CD4-positive, alpha-beta T cell treated with Interleukin-4 for 4 hours (primary cell): ENCODE results near the gene FAM168A.
A peak's percentile ranks its signal among the peaks of the same experiment; 100 is the strongest.

Experiments used
- DNase-seq: peaks from one replicate; pipeline ENCODE4 v3.0.0-alpha.2; 2020

The FAM168A gene

DNA sequence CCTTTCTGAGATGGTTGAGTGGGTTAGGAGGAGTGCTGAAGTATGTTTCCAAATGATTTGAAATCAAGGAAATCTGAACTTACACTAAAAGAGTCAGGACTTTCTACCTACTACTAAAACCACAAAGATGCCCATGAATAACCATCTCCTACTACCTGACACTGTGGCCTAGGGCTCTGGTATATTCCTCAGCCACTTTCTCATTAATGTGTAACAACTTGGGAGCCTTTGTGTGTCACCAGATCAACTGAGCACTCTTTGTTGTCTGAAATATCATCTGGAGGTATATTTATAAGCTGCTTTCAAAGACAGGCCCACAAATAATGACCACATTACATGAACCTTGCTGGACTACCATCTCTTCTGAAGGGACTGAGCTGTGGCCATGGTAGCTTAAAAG lies 177.8 kb downstream of the FAM168A start:
- DNase-seq: no peak

DNA sequence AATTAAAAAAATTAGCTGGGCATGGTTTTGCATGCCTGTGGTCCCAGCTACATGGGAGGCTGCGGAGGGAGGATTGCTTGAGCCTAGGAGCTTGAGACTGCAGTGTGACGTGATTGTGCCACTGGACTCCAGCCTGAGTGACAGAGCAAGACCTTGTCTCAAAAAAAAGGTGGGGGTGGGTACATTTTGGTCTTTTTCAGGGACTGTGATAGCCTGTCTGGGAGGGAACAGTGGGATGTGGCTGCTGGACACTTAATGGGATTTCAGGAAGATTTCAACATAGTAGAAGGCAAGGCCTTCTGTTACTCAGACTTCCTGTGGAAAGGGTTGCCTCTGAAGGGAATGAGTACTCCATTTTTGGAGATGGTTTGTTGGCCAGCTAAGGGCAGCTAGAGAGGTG lies 181.1 kb downstream of the FAM168A start:
- DNase-seq: no peak

DNA sequence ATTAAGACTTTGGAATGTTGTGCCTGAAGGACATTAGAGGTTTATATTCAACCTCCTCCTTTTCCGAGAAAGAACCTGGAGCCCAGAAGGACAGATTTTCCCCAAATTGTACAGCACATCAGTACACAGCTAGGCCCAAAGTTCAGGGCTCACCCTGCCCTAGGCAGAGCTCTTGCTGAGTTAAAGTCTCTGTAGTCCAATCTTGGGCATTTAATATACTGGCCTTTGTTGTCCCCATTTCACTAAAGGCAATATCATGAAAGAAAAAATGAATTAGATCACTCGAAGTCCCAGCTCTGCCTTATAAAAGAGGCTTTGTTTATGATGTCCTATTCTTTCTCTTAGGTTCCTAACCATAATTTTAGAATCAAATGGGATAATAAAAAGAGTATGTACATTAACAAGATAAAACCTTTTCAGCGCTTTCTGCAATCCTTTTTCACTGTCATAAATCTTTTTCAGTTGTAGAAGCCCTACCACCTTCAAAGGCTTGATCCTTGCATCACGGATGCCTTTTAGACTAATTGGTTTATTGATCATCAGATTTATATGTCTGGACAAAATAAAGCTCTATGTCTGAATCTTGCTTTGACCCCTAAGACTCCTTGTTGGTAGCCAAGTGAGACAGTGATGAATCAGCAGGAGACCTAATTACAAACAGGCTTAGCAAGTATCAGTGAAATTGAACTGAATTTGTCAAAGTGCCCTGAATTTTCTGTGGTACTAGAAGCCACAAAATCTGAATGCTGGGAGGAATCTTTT lies 181.9 kb downstream of the FAM168A start:
- no peak for DNase-seq

DNA sequence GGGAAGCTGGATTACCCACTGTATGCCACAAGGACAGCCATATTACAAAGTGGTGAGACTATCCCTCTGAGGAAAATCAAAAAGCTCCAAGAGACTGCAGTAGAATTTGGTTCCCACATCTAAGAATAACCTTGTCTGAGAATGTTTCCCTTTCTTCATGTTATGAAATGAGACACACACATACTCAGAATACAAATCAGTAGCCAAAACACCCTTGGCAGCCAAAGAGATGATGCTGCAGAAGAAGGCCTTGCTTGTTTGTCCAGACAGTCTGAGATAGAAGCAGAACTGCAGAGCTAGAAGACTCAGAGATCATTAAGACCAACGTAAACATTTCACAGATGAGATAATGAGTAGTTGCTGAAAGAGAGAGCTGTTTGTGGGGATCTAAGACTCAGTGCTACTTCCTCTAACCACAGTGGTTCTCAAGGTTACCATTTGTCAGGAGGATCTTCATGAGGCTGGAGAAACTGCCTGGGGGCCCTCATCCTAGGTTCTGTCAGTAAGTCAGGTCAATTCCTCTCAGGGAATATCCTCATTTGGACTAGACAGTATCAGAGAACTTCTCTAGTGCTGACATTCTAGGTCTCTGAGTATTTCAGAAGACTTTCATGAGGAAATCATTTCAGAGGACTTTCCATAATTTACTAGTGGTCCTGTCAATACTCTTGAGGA lies 182.8 kb downstream of the FAM168A start:
- peak; percentile 2 for DNase-seq

DNA sequence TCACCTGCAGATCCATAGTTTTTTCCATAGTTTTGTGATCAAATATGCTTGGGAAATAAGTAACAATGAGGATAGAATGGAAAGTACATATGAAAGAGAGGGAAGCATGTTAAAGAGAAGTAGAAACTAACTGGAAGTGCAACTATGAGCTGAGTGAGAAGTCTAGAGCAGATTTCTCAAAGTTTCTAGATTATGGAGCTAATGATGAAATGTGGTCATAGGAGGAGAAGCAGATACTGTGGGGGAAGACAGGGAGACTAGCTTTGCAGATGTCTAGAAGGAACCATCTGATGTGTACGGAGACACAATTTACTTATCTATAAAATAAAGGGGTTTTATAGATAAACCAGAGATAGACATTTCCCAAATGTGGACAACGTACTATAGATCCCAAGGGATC lies 184.7 kb downstream of the FAM168A start:
- no peak for DNase-seq

DNA sequence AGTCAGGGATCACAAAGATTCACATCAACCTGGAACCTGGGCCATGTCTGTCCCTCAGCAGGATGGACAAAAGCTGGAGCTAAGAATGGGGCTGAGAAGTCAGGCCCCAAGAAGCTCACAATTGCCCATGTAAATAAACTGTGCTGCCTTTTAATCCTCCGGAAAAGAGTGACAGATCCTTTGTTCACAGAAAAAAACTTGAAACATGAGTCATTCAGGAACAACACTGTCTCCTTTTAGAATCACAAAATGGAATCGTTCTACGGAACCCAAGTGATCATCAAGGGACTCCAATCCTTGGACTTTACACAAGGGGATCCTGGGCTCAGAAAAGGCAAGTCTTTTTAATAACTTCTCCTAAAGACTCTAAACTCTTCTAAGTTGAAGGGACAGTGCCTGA lies 185.6 kb downstream of the FAM168A start:
- DNase-seq: no peak

DNA sequence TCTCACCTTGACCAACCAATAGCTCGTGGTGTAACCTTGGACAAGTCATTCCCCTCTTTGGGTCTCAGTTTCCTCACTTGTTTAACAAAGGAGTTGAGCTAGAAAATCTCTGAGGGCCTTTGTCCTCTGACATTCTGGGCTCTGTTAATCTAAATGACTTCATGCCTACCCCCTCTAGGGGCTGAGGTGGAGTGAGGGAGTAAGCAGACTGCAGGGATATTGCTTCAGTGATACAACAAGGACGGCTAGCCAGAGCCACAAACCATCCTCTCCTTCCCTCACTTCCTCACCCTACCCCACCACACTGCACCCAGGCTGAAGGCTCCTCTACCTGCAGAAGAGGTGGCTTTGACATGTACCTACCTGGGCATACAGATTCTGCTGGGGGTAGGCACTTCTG lies 186.9 kb downstream of the FAM168A start:
- DNase-seq: no peak

DNA sequence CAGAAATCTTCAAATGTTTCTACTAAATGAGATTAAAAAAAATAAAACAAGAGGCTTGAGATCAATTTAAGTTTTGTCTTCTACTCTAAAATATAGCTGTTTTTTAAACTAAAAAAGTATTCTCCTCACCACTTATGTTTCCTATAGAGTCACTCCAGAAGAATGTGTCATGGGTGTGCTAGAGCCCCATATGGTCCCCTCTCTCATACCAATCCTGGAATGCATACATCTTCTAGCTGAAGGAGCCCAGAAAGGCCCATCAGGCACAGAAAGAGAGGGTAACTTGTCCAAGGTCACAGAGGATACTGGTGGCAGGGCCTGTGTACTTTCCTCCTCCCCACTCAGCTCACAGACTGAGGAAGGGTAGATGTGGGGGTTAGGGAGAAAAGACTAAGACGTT lies 187.3 kb downstream of the FAM168A start:
- DNase-seq: no peak

DNA sequence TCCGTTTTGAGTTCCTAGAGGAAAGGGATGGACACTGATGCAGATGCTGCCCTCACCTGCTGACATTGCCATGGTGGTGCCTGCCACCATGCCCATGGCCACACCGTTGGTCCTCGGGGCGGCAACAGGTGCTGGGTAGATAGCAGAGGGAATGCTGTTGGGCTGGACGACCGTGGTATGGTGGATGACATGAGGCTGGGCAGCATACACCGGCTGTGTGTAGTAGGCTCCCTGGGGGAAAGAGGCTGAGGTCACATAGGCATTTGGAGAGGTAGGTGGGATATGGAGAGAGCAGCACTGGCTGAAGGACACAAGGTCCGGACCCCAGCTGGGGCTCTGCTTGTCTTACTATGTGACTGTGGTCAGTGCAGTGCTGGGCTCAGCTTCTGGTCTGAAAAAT lies 188.5 kb downstream of the FAM168A start:
- DNase-seq: no peak

DNA sequence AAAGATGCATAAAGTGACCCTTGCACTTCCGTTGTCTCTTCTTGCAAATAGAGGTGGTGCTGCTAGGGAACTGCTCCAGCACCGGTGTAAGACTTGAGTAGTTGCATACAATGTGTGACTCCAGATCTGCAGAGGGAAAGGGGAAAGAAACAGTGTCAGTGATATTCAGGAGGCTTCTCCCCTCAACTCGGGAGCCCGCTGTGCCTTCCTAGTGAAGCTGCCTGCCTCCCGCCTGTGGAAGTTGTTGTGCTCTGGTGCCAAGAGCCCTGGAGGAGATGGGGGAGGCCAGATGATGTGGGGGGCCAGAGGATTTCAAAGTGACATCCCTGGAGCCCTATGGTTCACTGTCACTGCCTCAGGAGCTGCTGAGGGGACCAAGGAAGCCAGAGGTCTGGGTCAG lies 191.3 kb downstream of the FAM168A start:
- no peak for DNase-seq

DNA sequence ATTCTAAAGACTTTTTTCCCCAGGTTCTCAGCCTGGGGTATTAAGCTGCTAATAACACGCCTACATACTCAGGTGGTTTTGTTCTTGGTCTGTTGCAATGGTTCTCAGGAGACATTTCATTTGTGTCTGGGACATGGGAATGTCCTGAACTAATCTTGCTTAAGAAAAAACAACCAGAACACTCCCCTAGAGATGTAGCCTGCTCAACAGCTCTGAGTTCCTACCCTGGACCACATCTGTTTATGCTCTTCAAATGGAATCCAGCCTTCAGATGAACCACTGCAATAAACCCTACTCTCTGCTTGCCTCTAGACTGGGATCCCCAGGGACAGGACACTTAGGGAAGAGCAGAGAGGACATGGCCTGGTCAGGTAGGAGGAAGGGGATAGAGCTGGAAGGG lies 191.8 kb downstream of the FAM168A start:
- no peak for DNase-seq

DNA sequence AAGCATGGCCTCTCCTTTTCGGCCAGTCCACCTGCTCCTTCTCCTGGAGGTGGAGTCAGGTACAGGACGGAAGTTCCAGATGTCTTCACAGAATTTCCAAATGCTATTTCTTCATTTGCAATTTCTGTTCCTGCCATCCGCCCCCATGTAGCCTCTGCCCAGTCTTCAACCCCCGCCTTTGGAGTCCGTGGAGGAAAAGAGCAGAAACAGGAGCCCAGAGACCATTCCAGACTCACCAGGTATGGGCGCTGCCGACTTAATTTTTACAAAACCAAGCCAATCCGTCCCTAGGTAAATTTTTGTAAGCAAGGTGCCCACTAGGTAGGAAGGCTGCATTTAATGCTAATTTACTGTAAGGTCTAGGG lies 192.8 kb downstream of the FAM168A start:
- DNase-seq: no peak

DNA sequence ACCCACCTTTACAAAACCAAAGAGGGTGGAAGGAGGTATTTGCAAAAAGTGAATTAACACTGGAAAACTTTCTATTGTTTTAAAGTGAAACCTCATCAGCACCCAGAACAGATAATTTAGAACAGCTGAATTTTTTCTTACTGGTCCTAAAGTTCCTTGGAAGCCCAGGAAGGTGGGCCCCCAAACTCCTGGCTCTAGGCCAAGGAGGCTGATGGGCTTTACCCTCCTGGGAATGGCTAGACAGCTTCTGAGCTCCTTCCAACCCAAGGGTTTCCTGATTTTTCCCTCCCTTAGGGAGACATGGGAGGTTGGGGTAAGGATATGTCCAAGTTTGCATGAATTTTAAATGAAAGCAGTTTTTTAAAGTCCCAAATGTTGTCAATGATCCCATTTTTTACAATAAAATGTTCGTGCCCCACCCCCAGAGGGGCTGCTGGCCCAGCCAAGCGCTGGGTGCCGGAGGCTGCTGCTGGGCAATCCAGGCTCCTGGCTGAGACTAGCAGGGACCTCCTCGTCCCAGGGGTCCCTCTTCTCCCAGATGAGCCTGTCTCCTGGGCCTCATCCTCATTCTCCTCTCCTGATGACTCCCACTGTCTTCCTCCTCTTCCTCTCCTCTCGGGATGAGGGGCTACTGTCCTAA lies 193.3 kb downstream of the FAM168A start:
- DNase-seq: no peak

DNA sequence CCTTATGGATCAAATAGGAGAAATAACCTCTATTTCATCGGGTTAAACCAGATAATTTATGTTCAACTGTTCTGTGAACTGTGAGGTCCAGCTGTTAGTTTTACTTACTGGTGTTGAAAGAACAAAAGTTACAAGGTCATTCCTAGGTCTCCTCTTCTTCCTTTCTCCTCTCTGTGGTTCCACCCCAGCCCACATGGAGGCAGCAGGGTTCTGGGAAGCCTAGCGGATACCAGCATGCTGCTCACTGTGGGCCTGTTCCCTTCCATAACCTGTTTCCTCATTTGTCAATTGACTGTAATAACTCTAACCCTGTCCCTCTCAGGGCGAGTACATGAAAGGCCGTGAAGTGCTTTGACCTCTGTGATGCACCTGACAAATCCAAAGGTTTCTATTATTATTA lies 193.9 kb downstream of the FAM168A start:
- no peak for DNase-seq

DNA sequence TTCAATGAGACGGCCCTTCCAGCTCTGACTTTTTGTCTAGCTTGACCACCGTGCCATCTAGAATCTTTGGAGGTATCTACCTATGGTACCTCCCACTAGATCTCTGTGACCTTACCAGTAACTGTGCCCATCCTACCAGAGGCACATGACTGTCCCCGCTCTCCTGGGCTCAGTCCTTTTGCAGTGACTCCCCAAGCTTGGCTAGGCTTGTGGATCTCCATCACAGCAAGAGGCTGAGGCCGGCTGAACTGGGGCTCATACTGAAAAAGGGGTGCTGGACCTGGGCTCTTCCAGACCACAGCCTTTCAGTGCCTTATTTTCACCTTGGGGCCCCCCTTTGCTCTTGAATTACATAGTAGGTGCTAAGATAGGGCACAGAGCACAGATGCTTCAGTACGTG lies 194.4 kb downstream of the FAM168A start:
- no peak for DNase-seq

DNA sequence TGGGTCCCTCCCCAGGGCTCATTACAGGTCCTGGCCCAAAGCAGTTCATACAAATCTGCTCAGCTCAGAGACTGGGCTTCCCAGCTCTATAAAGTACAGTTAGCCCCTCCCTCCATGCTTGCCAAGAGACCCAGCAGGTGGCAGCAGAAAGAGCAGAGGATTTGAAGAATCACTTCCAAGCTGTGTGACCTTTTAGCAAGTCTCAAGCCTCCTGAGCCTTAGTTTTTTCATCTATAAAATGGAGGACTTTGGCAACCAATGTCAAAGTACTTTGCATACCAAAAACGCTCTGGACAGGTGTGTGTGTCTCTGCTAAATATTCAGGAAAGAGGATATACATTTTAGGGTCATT lies 195.1 kb downstream of the FAM168A start:
- no peak for DNase-seq

DNA sequence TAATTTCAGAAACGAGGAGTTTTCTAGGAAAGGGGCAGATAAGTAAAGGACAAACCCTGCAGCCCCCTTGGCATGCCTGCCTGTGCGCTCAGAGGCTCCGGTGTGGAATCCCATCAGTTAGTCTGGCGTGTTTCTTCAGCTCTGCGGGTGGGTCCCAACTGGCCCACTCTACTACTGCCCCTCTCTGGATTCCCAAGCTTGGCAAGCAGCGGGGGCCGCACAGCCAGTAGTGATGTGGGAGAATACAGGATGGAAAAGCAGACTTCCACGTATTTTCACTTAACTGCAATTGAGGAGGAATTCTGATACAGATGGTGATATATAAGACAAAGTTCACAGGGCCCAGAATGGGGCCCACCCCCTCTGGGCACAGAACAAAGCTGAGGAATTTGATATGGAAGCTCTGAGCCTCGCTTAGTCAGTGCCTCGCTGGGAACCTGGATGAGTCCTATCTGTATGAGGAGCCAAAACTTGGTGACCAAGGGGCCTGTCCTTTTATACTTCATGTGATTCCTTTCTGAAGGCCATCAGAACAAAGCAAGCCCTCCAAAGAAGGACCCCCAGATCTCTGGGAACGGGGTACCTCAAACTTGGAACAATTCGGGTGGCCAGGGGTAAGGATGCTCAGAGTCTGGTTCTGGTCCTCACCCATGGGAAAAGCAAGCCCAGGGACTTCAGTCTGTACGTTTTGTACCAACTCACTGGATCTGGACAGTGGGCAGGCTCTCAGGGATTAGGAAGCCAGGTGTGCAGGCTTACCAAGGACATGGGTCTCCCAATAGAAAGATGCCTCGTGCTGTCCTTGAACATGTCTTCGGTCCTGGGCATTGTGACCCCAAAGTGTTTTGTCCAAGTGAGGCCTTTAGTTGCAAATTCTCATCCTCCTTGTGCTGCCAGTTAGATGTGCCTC lies 195.7 kb downstream of the FAM168A start:
- no peak for DNase-seq

DNA sequence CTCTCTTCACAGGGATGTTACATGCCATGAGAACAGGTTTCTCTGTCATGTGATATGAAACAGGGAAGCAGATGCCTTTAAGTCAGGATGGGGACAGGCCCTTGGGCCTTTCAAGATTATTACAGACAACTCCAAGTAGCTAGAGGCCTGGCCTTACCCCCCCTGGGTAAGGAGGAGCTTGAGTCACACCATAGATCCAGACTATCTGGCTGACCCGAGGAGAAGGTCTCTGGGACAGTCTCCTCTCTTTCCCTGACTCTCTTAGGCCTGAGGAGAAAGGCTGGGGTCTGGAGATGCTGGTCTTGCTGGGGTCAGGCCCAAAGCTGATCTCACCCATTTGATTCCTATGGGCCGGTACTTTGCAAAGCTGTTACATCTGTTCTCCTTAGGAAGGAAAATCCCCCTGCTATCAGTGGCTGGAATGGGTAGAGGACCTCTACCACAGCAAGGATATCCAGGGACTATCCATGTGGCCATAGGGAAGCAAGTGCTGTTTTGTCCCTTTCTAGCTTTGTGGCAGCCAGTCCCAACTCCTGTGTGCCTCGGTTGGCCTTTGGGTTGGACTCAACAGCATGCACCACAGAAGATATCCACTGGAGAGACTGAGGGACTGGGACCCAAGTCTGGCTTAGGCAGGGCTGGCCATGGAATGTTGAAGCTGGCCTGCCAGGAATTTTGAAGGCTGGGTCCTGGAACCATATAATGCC lies 196.5 kb downstream of the FAM168A start:
- no peak for DNase-seq

DNA sequence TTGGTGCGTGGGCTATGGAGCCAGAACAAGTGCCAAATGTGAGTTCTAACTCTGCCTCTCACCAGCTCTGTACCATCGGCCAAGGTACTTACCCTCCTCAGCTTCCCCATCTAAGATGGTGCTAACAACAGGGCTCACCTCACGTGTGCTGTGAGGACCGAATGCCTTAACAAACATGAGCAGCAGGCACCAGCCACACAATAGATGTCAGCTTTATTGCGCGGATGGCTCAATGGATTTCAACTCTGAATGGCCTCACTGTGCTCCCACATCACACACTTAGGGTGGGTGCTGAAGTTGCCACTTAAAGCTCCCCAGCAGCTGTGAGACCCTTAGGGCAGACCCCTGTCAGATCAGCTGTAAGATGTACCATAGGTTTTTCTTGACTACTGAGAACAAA lies 197.6 kb downstream of the FAM168A start:
- no peak for DNase-seq

DNA sequence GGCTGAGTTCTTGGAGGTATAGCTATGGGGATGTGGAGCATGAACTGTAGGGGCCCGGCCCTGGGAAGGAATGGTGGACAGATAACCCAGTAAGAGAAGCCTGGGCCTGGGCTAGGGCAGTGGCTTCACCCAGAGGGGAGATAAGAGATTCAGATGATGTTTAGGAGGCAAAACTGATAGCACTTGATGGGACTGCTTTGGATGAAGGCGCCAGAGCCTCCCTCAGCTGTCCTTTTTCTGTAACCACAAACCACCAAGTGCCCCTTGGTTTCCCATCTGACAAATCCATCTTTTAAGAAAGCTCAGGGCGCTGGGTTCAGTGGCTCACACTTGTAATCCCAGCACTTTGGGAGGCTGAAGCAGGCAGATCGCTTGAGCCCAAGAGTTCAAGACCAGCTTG lies 198.3 kb downstream of the FAM168A start:
- no peak for DNase-seq

DNA sequence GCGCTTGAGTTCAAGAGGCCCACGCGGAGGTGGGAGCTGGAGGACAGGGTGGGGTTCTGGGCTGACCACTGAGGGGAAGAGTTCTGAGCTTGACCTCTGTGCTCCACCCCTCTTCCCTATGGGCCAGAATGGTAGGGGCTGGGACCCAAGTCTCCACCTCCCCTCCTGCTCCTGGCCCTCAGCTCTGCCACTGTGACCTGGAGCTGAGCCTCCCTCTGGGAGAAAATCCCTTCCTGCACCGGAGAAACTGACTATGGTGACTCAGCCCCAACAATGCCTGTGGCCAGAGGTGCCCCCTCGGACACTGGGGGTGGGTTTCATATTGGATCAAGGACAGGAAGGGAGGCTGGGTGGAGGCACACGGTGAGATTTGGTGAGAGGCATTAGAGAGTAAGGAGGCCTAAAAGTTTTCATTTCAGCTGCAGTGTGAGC lies 198.7 kb downstream of the FAM168A start:
- no peak for DNase-seq

DNA sequence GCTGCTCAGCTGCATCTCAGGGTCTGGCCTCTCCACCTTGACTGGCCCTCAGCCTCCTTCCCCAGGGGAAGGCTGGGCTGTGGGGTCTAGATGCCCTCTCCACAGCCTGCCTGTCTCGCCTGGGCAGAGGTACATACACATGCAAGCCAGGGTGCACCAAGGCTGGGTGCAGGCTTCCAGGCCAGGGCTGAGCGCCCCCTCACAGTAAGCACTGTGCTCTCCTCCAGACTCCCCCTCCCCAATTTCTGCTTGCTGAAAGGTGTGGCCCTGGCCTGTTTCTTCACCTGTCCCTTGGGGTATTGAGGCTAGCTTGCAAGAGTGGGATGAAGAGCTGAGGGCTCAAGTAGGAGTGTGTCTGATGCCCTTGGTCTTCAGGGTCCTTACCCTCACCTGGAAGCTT lies 199.2 kb downstream of the FAM168A start:
- no peak for DNase-seq

DNA sequence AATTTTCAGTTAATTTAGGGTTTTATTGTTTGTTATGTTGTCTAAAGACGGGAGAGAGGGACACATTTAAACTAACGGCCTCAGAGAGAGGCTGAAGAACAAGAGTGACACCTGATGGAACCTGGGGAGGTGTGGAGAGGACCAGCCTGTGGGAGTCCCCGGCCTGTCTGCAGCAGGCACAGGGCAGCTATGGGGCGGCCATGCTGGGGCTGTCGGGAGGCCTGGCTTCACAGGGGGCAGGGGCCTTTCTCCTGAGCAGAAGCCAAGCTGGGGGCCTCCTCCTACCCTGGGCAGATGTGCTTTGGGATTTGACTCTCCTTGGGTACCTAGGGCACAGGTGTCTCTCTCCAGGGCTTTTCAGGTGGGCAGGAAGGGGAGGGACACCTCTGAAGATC lies 199.8 kb downstream of the FAM168A start:
- no peak for DNase-seq
